GM18909 (cell line): ENCODE measurements around the gene CYP1B1.
"Not testable (repeated sequence)": the region's sequence is repeated elsewhere in the genome, so short reads cannot be mapped to it uniquely, and the experiment has no call there.

ENCODE experiments used
- ATAC-seq: cut with Tn5 transposase; IDR thresholded peaks from one replicate; pipeline ENCODE4 v1.9.1; 2021; ENCODE audit warnings: mild to moderate bottlenecking; ENCODE audit not compliant: unreplicated experiment, poor library complexity

The CYP1B1 gene

DNA sequence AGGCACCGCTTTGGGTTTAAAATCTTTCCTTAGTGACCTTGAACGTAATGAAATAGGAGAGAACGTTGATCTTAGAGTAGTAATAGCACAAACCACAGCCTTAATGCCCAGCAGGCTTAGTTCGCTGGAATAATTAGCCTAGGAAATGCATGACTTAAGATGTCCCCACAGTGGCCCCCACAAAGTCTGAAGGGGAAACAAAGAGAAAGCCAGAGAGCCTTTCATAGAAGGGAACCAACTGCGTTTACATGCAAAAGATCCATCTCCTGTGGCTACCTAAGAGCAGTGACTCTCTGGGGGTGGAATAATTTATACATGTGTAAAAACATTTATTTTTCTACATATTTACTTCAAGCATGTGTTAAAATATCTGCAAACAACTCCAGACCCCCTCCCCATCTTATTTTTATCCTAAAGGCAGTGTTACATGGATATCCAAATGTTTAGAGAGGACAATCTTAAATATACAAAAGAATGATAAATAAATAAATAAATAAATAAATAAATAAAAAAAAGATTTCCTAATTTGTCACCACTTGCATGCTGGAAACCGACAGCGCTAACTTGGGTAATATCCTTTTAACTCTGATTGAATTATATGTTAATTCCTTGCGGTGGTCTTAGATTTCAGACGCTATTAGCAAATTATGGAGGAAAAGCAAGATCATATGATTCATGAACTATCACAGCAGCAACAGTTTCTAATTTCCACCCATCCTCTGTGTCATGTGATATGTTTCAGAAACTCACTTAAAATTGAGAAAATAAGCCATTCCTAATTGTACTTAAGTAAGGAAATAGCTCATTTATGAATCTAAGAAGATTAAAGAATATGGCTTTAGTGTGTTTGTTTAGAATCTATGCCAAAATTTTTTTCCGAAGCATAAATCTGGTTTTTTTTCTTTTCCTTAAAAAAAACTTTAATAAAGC lies 23.4 kb upstream of the CYP1B1 start:
- ATAC-seq: no peak

DNA sequence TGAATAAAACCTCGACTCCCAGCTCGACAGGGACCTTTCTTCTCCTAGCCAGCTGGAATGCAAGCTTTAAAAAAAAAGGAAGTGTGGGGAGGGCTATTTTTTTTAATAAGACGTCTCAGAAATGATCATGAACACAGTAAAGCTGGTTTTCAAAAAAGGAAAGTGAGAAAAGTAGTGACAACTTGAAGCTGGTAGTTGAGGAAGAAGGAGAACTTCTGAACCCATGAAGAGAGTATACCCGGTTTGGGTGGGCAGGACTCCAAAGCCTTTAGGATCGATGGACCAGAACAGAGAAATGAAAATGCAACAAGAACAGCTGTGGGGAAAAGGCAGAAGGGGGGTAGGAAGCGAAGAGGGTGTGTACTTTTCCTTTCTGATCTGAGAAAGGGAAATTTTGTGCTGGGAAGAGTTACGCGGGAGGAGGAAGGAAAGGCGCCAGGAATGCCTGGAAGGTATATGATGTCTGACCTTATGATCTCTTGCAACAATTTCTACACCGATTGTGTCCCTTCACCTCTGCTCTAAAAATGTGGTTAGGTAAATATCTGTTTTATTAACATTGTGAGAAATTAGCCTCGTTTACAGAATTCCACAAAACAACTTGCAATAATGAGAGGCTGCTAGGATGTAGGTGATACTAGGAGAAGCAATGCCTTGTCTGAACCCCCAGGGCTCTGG lies 22.6 kb upstream of the CYP1B1 start:
- ATAC-seq: no peak

DNA sequence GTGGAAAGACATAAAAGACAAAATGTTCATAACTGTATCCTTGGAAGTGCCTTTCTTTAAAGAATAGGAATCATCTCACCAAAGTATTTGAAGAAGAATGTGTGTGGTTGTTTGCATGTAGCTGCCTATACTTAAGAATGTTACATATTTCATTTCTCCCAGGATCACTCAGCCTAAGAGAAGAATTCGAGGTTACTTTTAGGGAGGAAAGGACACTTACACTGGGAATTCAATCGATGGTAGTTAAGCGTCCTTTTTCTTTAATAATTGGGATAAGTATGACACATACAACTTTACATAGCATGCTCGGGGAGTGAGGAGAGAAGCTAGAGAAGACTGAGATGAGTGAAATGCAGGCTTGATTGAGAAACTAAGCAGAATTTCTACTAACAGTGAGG lies 22.0 kb upstream of the CYP1B1 start:
- ATAC-seq: no peak

DNA sequence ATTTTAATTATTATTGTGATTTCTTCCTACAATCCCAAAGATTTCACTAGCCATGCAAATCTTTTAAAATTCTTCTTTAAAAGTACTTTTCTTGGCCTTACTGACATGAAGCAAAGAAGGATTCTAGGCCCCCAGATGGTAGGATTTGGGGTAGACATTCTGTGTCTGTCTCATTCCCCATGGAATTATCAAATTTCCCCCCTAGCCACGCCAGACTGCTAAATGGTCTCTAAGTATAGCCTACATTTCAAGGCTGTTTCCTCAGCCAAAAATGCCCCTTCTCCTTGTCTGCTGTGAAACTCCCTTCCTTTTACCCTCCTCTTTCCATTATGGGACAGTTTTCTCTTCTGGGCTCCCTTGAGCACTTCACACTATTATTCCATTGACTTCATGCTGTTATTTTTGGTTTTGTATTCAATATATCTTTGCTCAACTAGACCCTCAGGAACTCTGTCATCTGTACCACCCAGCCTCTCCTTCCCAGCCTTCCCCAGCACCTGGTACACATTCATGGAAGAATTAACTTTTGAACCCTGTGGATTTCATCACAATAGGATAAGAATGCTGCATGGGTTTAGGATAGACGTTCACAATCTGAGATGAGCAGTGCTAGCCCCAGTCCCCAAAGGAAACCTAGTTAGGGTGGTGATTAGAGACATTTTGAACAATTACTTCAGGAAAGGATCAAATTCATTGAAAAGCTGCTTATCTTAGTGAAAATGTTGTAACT lies 21.5 kb upstream of the CYP1B1 start:
- ATAC-seq: no peak

DNA sequence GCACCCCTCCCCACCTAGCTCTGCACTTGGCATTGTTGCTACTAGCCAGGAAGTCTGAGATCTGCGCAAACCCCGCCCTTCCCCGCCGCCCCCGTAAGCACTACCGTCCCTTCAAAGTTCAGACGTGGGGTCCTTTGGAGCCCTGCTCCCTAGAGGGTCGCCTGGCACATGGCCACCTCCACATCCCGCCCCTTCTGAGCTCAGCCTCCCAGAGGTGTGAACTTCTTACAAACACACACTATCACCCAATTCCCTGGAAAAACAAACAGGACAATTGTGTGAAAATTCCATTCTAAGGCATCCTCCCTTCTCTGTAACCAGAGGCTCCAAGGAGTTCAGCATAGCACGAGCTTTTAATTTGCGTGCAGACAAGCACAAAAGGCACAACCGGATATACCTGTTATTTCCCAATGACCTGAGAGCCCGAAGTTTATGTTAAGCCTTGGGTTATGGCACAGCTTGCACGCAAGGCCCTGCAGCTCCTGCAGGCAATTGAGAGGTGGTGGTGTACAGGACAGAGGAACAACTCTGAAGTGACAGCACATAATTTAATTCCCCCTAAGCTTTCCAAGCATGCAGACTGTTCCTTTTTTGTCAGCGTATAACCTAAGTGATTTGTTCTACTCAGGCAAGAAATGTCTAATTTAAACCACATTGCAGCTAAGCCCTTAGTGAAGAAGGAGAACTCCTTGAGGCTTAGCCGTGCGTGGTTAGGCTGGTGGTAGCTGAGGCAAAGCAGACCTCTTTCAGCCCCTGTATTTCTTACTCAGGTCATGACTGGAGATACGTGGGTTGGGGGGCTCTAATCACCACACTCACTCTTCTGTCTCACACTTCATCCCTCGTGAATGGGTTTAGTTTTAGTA lies 20.3 kb upstream of the CYP1B1 start:
- peak; percentile 67 for ATAC-seq

DNA sequence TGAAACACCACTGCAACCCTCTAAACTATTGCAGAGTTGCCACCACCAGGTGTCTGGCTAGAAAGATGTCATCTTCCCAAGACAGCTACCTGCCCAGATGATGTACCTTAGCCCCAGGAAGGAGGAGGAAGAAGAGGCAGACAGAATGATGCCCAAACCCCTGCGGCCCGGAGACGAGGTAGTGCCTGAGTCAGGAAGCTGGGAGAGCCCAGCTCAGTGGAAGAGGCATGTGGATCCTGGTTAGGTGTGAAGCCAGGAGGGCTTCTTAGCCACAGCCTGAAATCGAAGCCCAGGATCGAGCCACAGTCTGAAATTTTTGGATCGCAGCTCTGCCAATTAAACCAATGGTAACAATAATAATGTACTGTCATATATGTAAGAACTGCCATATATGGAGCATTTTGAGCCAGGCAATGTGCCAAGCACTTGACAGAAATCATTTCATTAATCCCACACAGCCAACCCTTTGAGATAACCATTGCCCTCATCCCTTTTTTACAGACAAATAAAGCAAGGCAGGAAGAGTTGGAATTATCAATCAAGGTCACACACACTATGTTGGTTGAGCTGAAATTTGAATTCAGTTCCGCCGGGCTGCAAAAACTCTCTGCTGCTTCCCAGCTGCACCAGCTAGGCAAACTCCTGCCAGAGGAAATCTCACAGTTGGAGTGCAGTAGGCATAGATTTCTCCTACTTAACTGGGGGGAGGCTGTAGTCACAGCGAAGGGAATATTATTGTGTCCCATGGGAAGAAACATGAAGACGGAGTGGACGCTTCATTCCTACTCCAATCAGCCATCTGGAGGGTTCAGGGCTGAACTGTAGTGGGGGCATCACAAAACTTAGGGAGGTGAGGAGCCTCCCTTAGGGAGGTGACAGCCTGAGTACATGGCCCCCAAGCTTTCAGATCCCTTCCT lies 19.4 kb upstream of the CYP1B1 start:
- ATAC-seq: no peak

DNA sequence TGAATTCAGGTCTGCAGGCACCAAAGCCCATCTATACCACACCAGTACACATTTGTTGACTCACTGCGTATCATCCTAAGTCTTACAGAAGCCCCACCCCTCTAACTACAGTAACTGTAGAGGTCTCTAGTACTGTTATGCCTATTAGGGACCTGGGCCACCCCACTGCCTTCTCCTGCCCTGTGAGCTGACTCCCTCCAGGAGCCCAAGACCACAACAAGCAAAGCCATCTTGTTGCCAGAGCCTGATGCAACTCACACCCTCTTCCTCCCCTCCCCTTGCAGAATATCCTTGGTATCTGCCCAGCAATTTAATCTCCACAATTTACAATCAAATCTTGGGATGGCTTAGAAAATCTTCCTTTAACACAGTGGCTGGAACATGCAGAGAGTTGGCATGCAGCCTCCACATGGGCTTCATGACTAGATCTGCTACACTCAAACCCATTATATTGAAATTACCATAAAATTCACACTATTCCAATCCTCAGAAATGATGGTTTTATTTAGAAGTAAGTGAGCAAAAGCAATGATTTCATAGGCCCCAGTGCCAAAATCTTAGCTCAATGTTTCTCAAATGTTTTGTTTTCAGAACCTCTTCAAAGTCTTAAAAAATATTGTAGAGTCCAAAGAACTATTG lies 17.7 kb upstream of the CYP1B1 start:
- ATAC-seq: no peak

DNA sequence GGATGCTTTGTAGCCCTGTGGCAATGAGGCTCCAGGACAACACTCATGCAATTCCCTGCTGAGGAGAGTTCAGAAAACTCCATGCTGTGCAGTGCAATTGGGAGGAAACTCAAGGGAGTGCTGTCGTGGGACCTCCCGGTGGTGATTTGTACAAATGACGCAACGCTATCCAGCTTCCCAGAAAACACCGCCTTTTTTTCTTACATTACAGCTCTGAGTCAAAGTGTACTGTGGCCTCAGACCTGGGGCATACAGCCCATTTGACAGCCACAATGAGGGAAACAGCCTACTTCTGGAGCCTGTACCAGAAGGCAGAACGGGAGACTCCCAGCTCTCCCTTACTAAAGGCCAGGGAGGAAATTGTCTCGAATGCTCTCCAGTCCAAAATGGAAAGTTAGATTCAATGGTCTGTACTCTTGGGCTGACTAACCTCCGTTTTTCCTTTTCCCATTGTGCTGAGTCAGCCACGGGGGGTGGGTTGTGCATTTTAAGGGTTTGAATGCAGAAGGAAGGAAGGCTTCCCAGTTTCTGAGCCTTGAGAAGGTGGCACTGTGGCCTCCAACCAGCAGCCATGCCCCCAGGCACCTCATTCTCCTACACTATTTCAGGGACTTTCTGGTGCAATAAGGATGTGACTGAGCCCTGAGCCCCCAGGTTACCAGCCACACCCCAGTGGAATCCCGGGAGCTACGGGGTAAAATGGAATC lies 16.4 kb upstream of the CYP1B1 start:
- no peak for ATAC-seq

DNA sequence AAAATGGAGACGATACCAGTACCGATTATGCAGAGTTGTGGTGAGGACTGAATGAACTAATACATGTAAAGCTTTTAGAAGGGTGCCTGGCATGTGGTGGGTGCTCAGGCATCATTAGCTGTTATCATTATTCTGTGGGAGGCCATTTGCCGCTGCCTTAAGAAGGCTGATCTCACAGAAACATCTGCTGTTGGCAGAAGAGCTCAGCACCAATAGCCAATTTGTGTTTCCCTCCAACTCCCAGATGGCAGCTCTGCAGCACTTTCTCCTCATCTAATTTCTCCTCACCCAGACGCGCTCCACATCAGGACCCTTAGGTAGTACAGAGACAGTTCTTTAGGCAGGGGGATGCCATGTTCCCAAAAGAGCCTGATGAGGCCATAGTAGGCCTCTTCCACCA lies 15.8 kb upstream of the CYP1B1 start:
- ATAC-seq: no peak

DNA sequence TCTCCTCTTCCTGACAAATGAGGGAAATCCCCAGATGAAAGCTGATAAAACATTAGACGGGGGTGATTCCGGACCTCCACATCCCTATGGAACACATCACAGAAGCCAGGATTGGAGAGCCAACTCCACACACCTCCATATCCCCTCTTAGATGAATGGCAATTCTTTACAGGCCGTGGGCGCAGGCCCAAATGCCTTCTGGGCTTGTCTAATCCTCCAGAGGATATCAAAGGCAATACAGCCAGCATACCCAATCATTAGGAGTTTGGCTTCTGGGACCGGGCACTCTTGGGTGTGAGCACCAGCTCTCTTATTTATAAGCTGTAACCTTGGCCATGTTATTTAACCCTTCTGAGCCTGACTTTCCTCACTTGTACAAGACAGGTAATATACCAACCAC lies 15.0 kb upstream of the CYP1B1 start:
- ATAC-seq: no peak

DNA sequence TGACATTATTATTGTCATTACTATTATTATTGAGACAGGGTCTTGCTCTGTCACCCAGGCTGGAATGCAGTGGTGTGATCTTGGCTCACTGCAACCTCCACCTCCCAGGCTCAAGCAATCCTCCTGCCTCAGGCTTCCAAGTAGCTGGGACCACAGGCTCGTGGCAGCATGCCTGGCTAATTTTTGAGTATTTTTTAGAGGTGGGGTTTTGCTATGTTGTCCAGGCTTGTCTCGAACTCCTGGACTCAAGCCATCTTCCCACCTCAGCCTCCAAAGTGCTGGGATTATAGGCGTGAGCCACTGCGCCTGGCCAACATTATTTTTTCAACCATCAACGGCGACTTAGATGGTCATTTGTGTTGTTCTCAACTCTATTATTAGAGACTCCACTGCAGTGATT lies 14.3 kb upstream of the CYP1B1 start:
- ATAC-seq: not testable (repeated sequence)

DNA sequence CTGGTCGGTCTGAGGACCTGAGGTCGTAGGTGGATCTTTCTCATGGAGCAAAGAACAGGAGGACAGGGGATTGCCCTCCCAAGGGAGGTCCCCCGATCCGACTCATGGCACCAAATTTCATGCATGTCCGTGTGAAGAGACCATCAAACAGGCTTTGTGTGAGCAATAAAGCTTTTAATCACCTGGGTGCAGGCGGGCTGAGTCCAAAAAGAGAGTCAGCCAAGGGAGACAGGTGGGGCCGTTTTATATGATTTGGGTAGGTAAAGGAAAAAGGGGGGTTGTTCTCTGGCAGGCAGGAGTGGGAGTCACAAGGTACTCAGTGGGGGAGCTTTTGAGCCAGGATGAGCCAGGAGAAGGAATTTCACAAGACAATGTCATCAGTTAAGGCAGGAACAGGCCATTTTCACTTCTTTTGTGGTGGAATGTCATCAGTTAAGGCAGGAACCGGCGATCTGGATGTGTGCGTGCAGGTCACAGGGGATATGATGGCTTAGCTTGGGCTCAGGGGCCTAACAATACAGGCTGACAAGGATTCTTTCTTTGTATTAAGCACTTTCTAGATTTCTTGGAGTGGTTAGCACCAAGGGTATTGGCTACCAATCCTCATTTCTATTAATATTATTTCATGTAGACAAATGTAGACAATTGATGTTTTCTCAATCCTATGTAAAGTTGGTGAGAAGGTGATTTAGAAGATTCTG lies 10.2 kb upstream of the CYP1B1 start:
- ATAC-seq: not testable (repeated sequence)

DNA sequence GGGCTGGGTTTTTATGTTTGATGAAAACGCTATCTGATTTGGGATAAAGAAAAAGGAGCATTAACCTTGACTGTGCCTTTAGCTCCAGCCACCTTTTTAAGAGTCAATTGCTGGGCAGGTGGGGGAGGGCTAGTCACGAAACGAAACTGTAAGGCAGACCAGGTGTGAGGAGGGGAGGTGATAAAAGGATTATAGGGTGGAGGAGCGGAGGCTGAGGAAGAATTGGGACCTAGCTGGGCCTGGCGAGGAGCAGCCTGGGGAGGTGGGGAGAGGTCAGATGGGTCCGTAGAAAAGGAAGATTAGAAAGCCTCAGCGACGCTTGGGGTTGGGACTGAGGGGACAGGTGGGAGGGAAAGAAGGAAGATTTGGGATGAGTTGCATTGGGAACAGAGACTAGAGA lies 8.6 kb upstream of the CYP1B1 start:
- not testable (repeated sequence) for ATAC-seq

DNA sequence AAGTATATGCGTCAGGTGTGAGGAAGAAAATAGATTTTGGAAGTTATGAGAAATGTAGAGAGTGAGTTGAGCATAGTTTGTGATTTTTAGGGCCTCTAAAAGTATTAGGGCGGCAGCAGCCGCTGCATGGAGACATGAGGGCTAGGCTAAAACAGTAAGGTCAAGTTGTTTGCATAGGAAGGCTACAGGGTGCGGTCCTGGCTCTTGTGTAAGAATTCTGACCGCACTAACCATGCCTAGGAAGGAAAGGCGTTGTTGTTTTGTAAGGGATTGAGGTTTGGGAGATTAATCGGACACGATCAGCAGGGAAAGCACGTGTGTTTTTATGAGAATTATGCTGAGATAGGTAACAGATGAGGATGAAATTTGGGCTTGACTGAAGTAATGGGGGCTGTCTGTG lies 6.8 kb upstream of the CYP1B1 start:
- not testable (repeated sequence) for ATAC-seq

DNA sequence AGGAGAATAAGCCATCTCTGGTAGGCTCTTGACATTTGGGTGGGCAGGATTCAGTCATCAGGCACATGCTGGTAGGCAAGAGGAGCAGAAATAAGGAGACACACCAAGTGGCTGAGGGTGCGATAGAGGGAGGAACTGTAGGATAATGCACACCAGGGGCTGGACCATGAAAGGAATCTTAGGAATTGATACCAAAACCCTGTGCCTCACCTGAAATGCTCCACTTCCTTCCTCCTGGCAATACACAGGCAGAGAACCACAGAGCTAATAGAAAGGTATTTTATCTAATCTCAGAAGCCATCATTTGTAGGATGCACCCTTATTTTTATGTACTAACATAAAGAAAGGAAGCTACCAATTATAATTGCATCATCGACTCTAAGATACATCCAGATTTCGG lies 4.4 kb upstream of the CYP1B1 start:
- ATAC-seq: no peak

DNA sequence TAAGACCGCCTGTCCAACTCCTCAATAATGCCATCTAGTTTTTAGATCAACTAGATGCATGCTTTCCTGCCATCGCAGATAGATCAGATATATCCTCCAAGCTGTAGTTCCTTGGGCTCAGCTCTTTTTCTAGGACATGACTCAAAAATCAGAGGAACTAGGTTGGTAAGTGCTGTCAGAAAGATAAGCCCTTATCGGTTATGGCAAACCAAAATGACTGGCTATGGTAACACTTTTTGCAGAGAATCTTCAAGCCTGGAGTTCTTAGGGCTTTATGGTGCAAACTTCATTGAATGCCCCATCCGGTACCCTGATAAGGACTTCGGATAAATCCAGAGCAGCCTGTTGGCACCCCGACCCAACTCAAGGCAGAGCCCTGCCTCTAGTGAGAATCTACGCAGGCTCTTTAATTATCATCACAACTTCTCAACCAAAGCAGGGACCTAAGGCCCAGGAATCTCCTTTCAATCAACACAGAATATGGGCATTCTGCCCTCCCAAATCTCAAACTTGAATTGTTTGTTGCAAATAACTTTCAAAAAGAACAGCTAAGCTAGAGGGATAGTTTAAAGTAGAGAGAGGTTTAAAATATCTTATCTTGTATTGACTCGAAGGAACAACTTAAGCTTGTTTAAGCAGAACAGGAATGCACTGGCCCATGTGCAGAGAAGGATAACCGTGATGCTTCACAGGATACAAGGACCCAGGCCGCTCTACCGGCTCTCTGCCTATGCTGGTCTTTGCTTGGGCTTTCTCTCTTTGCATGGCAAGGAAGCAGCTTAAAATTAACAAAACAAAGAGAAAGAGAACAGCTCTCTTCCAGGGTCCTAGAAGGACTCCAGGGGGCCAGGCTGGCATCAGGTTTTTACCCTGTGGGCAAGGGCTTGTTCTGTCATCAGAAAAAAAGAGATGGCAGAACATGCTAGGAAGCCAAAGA lies 3.4 kb upstream of the CYP1B1 start:
- ATAC-seq: no peak

DNA sequence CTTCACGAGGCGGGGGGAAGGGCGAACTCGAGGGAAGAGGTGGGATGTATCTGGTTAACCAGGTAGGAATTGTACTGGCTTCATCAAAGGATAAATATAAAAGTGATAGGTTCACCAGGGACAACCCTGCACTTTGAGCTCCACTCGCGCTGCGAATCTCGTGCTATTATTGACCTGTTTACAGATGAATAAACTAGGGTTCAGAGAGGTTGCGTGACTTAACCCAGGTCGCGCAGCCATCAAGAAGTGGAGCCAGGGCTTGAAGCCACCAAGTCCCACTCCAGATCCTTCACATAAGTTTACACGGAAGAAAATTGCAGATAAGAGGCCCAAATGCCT lies 1.4 kb upstream of the CYP1B1 start:
- ATAC-seq: no peak
